ENCODE measurements around the gene CCDC102A. TPM values are rescaled to one million over a fixed set of nuclear protein-coding genes. Genes with fewer than 3 reads are reported as not detected.

The CCDC102A gene
- total and polyA plus RNA-seq, 9 of the 15 experiments (the other 6 are each of a cell fraction or from before 2014, with no cell fraction given), result 0.03 to 4.9 (median 1.4) TPM

DNA sequence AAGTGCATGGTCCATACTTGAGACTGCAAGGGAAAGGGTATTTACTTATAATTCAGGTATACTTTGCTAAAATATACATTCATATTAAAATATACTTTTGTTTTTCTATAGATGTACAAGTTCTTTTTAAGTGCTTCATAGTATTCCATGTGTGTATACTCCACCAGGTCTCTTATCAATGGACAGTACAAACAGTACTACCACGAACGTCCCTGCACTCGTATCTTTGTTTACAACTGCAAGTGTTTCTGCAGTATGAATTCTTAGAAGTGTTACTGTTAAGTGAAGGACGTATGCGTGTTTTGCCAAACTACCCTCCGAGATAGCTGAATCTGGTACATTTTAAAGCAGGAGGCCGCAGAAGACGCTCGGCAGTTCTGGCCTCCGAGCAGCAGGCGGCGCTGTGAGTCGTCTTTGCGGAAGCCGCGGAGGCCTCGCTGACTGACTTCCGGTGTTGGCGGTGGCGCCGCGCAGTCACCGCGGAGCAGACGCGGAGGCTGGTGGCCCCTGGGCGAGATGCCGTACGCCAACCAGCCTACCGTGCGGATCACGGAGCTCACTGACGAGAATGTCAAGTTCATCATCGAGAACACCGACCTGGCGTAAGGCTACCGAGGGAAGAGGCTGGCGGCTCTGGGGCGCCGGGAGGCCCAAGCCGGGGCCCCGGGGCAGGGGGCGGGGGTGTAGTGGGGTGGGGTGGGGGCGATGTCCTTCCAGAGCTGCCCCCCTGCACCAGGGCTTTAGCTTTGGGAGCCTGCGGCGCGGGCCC lies 74.0 kb downstream of the CCDC102A start, which contains the start of gene POLR2C (continued):
- TF ChIP-seq, protein P1, sequence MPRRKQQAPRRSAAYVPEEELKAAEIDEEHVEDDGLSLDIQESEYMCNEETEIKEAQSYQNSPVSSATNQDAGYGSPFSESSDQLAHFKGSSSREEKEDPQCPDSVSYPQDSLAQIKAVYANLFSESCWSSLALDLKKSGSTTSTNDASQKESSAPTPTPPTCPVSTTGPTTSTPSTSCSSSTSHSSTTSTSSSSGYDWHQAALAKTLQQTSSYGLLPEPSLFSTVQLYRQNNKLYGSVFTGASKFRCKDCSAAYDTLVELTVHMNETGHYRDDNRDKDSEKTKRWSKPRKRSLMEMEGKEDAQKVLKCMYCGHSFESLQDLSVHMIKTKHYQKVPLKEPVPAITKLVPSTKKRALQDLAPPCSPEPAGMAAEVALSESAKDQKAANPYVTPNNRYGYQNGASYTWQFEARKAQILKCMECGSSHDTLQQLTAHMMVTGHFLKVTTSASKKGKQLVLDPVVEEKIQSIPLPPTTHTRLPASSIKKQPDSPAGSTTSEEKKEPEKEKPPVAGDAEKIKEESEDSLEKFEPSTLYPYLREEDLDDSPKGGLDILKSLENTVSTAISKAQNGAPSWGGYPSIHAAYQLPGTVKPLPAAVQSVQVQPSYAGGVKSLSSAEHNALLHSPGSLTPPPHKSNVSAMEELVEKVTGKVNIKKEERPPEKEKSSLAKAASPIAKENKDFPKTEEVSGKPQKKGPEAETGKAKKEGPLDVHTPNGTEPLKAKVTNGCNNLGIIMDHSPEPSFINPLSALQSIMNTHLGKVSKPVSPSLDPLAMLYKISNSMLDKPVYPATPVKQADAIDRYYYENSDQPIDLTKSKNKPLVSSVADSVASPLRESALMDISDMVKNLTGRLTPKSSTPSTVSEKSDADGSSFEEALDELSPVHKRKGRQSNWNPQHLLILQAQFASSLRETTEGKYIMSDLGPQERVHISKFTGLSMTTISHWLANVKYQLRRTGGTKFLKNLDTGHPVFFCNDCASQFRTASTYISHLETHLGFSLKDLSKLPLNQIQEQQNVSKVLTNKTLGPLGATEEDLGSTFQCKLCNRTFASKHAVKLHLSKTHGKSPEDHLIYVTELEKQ (CRISPR knock-in tag; IDR thresholded peaks at IDR 0.05), result no peak
- TF ChIP-seq SIN3B (IDR thresholded peaks at IDR 0.05; ENCODE audit: low read depth), result peak; percentile 89
- TF ChIP-seq, protein P2, sequence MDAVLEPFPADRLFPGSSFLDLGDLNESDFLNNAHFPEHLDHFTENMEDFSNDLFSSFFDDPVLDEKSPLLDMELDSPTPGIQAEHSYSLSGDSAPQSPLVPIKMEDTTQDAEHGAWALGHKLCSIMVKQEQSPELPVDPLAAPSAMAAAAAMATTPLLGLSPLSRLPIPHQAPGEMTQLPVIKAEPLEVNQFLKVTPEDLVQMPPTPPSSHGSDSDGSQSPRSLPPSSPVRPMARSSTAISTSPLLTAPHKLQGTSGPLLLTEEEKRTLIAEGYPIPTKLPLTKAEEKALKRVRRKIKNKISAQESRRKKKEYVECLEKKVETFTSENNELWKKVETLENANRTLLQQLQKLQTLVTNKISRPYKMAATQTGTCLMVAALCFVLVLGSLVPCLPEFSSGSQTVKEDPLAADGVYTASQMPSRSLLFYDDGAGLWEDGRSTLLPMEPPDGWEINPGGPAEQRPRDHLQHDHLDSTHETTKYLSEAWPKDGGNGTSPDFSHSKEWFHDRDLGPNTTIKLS (IDR thresholded peaks at IDR 0.05; ENCODE audit: borderline replicate concordance, low read depth), result peak; percentile 87
- no peak for TF ChIP-seq JUNB (CRISPR knock-in tag; conservative IDR thresholded peaks at IDR 0.05)
- TF ChIP-seq PRMT5 (CRISPR knock-in tag; IDR thresholded peaks at IDR 0.05), result no peak
- TF ChIP-seq SAFB2 (IDR thresholded peaks at IDR 0.05; ENCODE audit: borderline replicate concordance, low read depth, low read length, severe bottlenecking), result no peak
- TF ChIP-seq, protein P3, sequence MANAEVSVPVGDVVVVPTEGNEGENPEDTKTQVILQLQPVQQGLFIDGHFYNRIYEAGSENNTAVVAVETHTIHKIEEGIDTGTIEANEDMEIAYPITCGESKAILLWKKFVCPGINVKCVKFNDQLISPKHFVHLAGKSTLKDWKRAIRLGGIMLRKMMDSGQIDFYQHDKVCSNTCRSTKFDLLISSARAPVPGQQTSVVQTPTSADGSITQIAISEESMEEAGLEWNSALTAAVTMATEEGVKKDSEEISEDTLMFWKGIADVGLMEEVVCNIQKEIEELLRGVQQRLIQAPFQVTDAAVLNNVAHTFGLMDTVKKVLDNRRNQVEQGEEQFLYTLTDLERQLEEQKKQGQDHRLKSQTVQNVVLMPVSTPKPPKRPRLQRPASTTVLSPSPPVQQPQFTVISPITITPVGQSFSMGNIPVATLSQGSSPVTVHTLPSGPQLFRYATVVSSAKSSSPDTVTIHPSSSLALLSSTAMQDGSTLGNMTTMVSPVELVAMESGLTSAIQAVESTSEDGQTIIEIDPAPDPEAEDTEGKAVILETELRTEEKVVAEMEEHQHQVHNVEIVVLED (CRISPR knock-in tag; IDR thresholded peaks at IDR 0.05), result peak; percentile 57
- TF ChIP-seq ZNF668 (CRISPR knock-in tag; IDR thresholded peaks at IDR 0.05), result no peak
- TF ChIP-seq DPF2 (IDR thresholded peaks at IDR 0.05), result no peak
- TF ChIP-seq, protein P4, sequence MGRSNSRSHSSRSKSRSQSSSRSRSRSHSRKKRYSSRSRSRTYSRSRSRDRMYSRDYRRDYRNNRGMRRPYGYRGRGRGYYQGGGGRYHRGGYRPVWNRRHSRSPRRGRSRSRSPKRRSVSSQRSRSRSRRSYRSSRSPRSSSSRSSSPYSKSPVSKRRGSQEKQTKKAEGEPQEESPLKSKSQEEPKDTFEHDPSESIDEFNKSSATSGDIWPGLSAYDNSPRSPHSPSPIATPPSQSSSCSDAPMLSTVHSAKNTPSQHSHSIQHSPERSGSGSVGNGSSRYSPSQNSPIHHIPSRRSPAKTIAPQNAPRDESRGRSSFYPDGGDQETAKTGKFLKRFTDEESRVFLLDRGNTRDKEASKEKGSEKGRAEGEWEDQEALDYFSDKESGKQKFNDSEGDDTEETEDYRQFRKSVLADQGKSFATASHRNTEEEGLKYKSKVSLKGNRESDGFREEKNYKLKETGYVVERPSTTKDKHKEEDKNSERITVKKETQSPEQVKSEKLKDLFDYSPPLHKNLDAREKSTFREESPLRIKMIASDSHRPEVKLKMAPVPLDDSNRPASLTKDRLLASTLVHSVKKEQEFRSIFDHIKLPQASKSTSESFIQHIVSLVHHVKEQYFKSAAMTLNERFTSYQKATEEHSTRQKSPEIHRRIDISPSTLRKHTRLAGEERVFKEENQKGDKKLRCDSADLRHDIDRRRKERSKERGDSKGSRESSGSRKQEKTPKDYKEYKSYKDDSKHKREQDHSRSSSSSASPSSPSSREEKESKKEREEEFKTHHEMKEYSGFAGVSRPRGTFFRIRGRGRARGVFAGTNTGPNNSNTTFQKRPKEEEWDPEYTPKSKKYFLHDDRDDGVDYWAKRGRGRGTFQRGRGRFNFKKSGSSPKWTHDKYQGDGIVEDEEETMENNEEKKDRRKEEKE (IDR thresholded peaks at IDR 0.05; ENCODE audit: borderline replicate concordance in 1 of 2, control insufficient read depth in 1 of 2, low read depth in 2 of 2, low read length in 1 of 2), result no peak
- TF ChIP-seq PML (IDR thresholded peaks at IDR 0.05; ENCODE audit: low read length), result peak; percentile 85
- TF ChIP-seq, protein P5, sequence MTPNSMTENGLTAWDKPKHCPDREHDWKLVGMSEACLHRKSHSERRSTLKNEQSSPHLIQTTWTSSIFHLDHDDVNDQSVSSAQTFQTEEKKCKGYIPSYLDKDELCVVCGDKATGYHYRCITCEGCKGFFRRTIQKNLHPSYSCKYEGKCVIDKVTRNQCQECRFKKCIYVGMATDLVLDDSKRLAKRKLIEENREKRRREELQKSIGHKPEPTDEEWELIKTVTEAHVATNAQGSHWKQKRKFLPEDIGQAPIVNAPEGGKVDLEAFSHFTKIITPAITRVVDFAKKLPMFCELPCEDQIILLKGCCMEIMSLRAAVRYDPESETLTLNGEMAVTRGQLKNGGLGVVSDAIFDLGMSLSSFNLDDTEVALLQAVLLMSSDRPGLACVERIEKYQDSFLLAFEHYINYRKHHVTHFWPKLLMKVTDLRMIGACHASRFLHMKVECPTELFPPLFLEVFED (CRISPR knock-in tag; conservative IDR thresholded peaks at IDR 0.05), result no peak; the same call in 1 of the 2 replicates
- peak; percentile 76 for TF ChIP-seq ZNF24 (IDR thresholded peaks at IDR 0.05)
- TF ChIP-seq MIER1 (IDR thresholded peaks at IDR 0.05; ENCODE audit: low read depth), result no peak
- no peak for TF ChIP-seq SRSF3 (IDR thresholded peaks at IDR 0.05; ENCODE audit: insufficient read depth, low read length)

Measured in K562 (cell line).